Measurements from ENCODE around the gene TXN.

DNA sequence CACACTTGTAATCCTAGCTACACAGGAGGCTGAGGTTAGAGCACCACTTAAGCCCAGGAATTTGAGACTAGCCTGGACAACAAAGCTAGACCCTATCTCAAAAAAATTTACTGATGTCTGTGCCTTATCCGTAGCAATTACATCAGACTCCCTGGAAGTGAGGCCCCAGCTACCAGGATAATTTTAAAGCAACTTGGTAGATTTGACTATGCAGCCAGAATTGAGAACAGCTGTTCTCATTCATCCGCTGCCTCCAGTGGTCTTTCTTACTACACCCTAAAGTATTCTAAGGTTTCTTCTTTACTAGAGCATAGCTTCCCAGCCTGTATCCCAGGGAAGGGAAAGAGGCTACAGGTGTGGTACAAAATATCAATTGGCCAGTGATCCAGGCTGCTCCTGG is 28.0 kb downstream of the TXN start:
- TF ChIP-seq EZH2 (IDR thresholded peaks at IDR 0.05) (no peak), POLR2AphosphoS5 (IDR thresholded peaks at IDR 0.05; ENCODE audit: borderline replicate concordance, low read depth, low read length) (no peak), FOXP2 (optimal IDR thresholded peaks at IDR 0.05; ENCODE audit: control extremely low read depth, extremely low read length, insufficient read depth) (no peak)

Data from SK-N-MC (cell line).